NCI-H146 (cell line): ENCODE data around the gene TENT5C.

Experiments used
- DNase-seq: peaks from one replicate; lab custom pipeline; 2025; lab: John Stamatoyannopoulos, UW

Gene TENT5C

DNA sequence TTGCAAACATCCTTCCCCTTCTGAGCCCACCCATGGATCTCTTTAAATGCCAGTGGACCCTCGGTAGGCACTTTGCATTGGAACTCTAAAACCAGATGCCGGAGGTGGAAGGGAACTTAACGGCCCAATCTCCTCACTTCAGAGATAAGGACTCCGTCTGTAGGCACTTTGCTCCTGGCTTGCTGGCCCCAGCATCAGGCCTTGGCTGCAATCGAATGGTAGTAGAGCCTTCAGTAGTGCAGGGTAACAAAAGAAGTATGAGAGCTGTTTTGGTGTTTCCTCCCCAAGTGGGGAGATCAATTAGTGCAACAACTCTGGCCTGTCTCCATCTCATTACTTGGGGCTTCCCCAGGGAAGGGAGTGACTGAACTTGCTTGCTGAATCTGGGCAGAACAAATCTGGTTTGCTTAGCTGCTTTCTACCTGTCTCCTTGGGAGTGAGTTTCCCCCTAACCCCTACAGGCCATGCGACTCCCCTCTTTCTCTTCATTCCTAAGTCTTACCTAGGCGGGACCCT is 70.8 kb downstream of the TENT5C start:
- no peak for DNase-seq
